GM21529 (cell line): ENCODE results near the gene FYCO1.

Experiments used
- ATAC-seq: cut with Tn5 transposase; IDR thresholded peaks from one replicate; pipeline ENCODE4 v1.9.1; 2021; ENCODE audit not compliant: unreplicated experiment

Gene FYCO1

GRCh38 chr3:45965653-45966052, 30.0 kb downstream of the FYCO1 start:
- ATAC-seq: no peak

GRCh38 chr3:45965253-45965652, 30.4 kb downstream of the FYCO1 start:
- no peak for ATAC-seq

GRCh38 chr3:45964139-45964538, 31.5 kb downstream of the FYCO1 start:
- no peak for ATAC-seq

- ATAC-seq: peak; percentile 67
These were observed 33.6 kb downstream of the FYCO1 start for GRCh38 chr3:45962033-45962432.

GRCh38 chr3:45960289-45960688, 35.3 kb downstream of the FYCO1 start:
- no peak for ATAC-seq

GRCh38 chr3:45959201-45959600, 36.4 kb downstream of the FYCO1 start:
- ATAC-seq: no peak

GRCh38 chr3:45958321-45958791, 37.3 kb downstream of the FYCO1 start:
- no peak for ATAC-seq

GRCh38 chr3:45957586-45957985, 38.0 kb downstream of the FYCO1 start:
- no peak for ATAC-seq

- no peak for ATAC-seq
These were observed 39.9 kb downstream of the FYCO1 start for GRCh38 chr3:45955706-45956105.

- no peak for ATAC-seq
These were observed 40.5 kb downstream of the FYCO1 start for GRCh38 chr3:45955017-45955647.

- ATAC-seq: no peak
These were observed 41.3 kb downstream of the FYCO1 start for GRCh38 chr3:45954306-45954705.

- ATAC-seq: no peak
These were observed 42.1 kb downstream of the FYCO1 start for GRCh38 chr3:45953536-45953935.

GRCh38 chr3:45952456-45952855, 43.2 kb downstream of the FYCO1 start:
- no peak for ATAC-seq

GRCh38 chr3:45951946-45952345, 43.7 kb downstream of the FYCO1 start:
- no peak for ATAC-seq

- ATAC-seq: no peak
These were observed 44.7 kb downstream of the FYCO1 start for GRCh38 chr3:45950686-45951600.

GRCh38 chr3:45950131-45950530, 45.5 kb downstream of the FYCO1 start:
- no peak for ATAC-seq

- ATAC-seq: no peak
These were observed 46.2 kb downstream of the FYCO1 start for GRCh38 chr3:45949432-45949831.

GRCh38 chr3:45948881-45949280, 46.7 kb downstream of the FYCO1 start:
- ATAC-seq: no peak

- no peak for ATAC-seq
These were observed 47.3 kb downstream of the FYCO1 start for GRCh38 chr3:45948311-45948781.

GRCh38 chr3:45947361-45947760, 48.3 kb downstream of the FYCO1 start:
- ATAC-seq: no peak

GRCh38 chr3:45946875-45947274, 48.7 kb downstream of the FYCO1 start:
- no peak for ATAC-seq

GRCh38 chr3:45946307-45946706, 49.3 kb downstream of the FYCO1 start:
- no peak for ATAC-seq
